Upper lobe of left lung (tissue), 4 donors: ENCODE results near the gene MATK.

Experiments
- EP300 ChIP-seq, 4 donors: sonication (generic); formaldehyde crosslinking; IDR thresholded peaks; one replicate each; pipeline ENCODE4 v1.5.1; 2017; ENCODE audit warnings: antibody characterized with exemption in 4 of 4, control low read depth in 2 of 4
- POLR2A ChIP-seq, 4 donors: fragments of 450-650 bp; IDR thresholded peaks; one replicate each; pipeline ENCODE4 v1.5.1; 2016 to 2017; ENCODE audit warnings: antibody characterized with exemption in 4 of 4, mild to moderate bottlenecking in 2 of 4
- POLR2AphosphoS5 ChIP-seq, 2 donors: sonication (generic); formaldehyde crosslinking; IDR thresholded peaks; one replicate each; pipeline ENCODE4 v1.5.1; 2017; ENCODE audit warnings: antibody characterized with exemption in 2 of 2
- TF ChIP-seq, protein P1 (sequence below), 6 experiments: fragments of 450-650 bp in 4 of 6; fragments of 200-600 bp in 2 of 6; sonication (generic) in 2 of 6; IDR thresholded peaks; one replicate each; pipeline ENCODE4 v1.5.1; 2016 to 2019; ENCODE audit warnings: antibody characterized with exemption in 6 of 6

- TF ChIP-seq POLR2AphosphoS5 (IDR thresholded peaks at IDR 0.05), result no peak
- TF ChIP-seq, protein P1, sequence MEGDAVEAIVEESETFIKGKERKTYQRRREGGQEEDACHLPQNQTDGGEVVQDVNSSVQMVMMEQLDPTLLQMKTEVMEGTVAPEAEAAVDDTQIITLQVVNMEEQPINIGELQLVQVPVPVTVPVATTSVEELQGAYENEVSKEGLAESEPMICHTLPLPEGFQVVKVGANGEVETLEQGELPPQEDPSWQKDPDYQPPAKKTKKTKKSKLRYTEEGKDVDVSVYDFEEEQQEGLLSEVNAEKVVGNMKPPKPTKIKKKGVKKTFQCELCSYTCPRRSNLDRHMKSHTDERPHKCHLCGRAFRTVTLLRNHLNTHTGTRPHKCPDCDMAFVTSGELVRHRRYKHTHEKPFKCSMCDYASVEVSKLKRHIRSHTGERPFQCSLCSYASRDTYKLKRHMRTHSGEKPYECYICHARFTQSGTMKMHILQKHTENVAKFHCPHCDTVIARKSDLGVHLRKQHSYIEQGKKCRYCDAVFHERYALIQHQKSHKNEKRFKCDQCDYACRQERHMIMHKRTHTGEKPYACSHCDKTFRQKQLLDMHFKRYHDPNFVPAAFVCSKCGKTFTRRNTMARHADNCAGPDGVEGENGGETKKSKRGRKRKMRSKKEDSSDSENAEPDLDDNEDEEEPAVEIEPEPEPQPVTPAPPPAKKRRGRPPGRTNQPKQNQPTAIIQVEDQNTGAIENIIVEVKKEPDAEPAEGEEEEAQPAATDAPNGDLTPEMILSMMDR (IDR thresholded peaks at IDR 0.05), result no peak
- TF ChIP-seq POLR2A (IDR thresholded peaks at IDR 0.05), result no peak
- TF ChIP-seq EP300 (IDR thresholded peaks at IDR 0.05), result no peak
Measured at GRCh38 chr19:3785938-3786824, at the start of gene MATK.
